Measurements from ENCODE around the gene NOL6.
"Not testable (repeated sequence)": the region's sequence is repeated elsewhere in the genome, so short reads cannot be mapped to it uniquely, and the experiment has no call there.

Gene NOL6

DNA sequence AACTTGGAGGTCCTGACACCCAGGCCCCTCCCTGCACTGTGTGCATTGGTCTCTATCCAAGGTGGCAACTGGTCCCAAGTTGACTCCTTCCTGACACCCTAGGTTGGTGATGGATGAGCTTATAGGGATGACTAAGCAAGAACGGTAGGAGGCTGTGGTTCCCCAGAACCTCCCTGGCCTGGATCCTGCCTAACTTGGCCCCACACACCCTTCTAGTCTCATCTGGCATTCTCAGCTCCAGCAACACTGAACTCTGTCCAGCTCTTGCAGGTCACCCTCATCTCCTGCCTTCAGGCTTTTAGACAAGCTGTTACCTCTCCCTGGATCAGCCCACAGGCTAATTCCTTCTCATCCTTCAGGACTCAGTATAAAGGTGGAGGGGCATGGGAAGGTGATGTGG, 42.8 kb downstream of the NOL6 start:
- no peak for DNase-seq

DNA sequence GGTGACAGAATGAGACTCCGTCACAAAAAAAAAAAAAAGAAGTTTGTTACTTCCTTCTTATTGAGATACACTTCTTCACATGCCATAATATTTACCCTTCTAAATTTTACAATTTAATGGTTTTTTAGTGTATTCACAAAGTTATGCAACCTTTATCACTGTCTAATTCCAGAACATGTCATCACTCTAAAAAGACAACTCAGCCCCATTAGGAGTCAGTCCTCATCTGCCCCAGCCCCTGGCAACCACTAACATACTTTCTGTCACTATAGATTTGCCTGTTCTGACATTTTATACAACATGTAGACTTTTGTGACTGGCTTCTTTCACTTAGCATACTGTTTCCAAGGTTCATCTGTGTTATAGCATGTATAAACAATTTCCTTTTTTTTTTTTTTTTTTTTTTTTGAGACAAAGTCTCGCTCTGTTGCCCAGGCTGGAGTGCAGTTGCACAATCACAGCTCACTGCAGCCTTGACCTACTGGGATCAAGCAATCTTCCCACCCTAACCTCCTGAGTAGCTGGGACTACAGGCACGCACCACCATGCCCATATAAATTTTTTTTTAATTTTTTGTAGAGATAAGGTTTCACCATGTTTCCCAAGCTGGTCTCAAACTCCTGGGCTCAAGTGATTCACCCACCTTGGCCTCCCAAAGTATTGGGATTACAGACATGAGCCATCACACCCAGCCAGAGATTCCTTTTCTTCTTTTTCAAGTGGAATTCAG, 44.3 kb downstream of the NOL6 start:
- no peak for DNase-seq

DNA sequence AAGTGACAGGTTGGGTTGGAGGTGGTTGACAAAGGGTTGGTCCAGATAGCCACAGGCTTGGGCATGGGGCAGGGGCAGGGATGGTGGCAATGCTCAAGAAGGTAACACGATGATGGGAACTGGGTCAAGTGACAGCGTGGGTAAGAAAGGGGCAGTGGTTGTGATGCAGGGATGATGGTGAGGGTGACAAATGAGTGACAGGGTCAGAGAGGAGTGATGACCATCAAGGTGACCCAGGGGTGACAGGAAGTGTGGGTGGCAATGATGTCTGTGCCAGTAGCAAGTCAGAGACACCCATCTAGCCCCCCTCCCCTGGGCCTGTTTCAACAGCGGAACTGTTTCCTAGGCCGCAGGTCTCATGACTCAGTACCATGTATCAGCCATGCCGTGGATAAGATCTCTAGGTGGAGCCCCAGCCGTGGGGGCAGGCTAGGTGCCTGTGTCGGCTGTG, 46.9 kb downstream of the NOL6 start:
- no peak for DNase-seq

DNA sequence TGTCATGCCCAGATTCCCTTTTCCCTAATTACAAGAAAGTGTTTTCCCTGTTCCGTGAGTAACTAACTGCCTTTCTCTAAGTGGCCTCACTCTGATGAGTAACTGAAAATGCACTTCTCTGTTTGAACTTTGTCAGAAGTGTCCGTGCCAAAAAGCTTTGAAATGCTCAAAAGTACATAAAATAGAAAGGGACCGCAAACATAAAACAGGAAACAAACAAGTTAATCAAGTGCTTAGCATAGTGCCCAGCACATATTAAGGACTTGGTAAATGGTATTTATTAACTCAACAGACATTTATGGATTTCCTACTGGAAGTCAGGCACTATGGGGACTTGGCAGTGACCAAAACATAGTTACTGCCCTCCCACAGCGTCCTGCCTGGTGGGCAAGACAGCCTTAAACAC, 48.6 kb downstream of the NOL6 start:
- DNase-seq: no peak

DNA sequence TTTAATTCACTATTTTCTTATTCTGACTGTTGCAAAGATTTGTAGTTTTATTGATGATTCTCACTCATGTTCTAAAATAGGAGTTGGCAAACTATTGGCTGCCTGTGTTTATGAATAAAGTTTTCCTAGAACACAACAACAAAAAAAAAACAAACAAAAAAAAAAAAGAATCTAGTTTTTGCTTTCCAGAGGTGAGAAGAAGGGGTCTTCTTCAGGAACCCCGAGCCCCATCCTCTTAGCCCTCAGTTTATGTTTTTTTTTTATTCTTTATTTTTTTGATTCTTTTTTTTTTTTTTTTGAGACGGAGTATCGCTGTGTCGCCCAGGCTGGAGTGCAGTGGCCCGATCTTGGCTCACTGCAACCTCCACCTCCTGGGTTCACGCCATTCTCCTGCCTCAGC, 49.2 kb downstream of the NOL6 start:
- not testable (repeated sequence) for DNase-seq

DNA sequence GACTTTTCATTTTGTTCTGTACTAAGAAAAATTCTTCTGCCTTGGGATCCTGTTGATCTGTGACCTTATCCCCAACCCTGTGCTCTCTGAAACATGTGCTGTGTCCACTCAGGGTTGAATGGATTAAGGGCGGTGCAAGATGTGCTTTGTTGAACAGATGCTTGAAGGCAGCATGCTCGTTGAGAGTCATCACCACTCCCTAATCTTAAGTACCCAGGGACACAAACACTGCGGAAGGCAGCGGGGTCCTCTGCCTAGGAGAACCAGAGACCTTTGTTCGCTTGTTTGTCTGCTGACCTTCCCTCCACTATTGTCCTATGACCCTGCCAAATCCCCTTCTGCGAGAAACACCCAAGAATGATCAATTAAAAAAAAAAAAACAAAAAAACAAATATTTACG, 49.7 kb downstream of the NOL6 start:
- not testable (repeated sequence) for DNase-seq

DNA sequence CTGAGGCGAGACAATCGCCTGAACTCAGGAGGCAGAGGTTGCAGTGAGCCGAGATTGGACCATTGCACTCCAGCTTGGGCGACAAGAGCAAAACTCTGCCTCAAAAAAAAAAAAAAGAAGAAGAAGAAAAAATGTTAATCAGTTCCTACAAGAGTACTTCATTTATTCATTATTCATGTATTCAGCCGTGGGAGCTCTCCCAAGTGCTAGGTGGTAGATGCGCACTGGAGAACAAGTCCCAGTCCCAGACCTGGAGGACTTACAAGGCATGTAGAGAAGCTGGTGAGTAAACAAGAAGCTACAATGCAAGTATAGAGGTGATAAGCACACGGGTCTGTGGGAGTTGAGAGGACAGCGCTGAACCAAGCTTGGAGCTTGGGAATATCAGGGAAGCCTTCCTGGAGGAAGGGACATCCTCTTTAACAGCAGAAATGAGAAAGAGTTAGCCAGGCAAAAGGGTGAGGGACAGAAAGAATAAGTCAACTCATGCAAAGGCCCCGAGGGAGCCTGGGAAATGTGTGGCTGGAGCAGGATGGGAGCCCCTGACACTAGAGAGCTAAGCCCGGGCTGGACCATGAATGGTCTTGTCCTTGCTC, 53.9 kb downstream of the NOL6 start:
- no peak for DNase-seq

DNA sequence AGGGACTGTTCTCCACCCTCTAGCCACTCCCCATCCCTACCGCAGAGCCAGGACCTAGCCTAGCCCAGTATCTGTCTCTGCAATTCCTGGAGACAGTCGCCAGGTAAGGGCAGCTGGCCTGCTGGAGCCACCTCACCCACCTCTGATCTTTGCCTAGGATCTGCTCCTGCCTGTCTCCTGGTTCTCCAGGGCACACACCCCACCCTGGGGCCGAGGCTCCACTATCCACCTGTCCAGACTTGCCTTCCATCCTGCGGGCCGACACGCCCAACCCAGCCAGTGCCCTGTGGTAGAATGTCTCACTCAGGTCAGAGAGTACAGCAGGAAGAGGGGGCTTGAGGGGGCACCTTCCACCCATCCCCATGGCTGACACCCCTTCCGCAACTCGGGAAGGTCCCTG, 55.6 kb downstream of the NOL6 start:
- DNase-seq: no peak

DNA sequence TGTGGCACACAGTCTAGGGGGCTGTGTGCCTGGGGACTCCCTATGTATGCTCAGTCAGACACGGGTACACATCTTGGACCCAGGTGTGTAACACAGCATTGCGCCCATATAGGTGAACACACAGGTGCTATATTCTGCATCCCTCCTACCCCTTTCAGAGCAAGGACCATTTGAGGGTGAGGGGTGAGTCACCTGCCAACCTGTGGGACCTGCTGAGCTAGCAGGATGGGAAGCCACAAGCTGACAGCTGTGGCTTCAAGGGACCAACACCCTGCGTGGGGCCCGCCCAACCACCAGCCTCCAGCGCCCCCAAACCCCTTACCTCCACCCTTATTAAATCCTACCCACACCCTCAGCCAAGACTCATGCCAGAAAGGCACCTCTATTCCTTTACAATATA, 56.7 kb downstream of the NOL6 start:
- DNase-seq: no peak

DNA sequence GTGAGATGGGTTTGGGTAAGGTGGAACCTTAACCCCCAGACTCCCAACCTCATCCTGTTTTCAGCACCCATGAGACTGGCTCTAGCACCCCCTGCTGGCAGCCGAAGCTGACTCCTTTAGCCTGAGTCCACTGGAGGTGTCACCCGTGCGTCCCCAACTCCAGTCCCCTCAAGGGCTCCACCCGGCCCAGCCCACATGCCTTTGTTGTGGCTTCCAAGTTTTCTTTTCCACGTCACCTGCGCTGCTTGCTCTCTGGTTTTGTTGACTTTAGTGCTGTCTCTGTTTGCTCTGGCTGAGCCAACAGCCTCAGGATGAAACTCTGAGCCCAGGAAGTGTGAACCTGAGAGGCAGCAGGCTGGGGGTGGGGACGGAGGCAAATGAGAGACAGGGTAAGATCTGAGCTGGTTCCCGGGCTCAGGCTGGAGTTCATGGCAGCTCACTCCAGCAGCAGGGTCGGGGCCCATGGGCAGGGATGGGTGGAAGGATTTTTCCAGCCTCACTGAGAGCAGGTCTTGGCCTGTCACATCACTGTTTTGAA, 58.2 kb downstream of the NOL6 start:
- no peak for DNase-seq

DNA sequence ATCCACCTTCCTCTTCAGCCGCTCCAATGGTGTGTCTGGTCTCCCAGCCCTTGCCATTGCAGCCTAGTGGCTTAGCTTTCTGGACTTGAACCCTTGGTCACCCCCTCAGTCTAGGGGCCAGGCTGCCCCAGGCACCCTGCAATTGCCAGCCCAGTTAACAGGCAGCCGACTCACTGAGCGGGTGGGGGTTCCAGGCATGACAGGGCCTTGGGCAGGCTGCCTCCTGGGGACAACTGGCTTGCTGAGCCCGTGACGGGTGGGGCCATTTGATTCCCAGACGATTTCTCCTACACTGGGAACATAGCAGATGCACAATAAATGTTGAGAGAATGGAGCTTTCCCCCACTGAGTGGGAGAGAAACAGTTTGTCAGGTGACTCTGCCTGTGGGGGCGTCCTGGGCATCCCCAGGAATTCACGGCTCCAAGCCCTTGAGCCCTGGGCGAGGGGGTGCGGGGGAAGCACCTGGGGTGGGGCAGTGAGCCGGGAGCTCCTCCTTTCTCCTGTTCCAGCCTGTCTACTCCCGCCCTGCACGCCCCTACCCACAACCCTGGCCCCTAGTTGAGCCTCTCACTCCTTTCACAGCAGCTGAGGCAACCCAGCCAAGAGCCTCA, 58.7 kb downstream of the NOL6 start:
- DNase-seq: no peak

DNA sequence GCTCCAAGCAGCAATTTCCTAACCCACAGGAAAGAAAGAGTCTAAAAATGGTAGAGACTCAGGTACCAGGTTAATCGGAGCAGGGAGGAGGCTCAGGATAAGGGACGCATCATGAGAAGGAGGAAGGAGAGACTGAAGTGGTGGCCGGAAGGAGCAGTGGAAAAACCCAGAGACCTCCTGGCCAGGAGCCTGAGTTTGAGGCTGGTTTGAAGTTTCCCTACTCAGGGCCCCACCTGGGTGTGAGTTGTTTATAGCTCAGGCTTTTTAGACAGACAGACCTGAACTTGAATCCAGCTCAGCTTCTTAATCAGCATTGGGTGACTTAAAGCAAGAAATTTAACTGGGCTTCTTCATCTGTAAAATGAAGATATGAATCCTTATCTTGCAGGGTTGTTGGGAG, 59.5 kb downstream of the NOL6 start:
- DNase-seq: no peak
